GM19328 (cell line): ENCODE data around the gene COMMD1.
"Not testable (repeated sequence)": the region's sequence is repeated elsewhere in the genome, so short reads cannot be mapped to it uniquely, and the experiment has no call there.

Source experiments
- ATAC-seq: cut with Tn5 transposase; IDR thresholded peaks from one replicate; pipeline ENCODE4 v1.9.1; 2021; ENCODE audit warnings: mild to moderate bottlenecking, moderate library complexity; ENCODE audit not compliant: unreplicated experiment

Gene COMMD1

GRCh38 chr2:62133320-62133823 lies 227.9 kb downstream of the COMMD1 start:
- ATAC-seq, result no peak

GRCh38 chr2:62136956-62137830 lies 231.7 kb downstream of the COMMD1 start:
- ATAC-seq, result no peak

GRCh38 chr2:62140426-62141141 lies 235.1 kb downstream of the COMMD1 start:
- no peak for ATAC-seq

- ATAC-seq, result no peak
These were observed 235.8 kb downstream of the COMMD1 start for GRCh38 chr2:62141142-62141740.

GRCh38 chr2:62142054-62142453 lies 236.6 kb downstream of the COMMD1 start:
- no peak for ATAC-seq

GRCh38 chr2:62143696-62144095 lies 238.2 kb downstream of the COMMD1 start:
- no peak for ATAC-seq

- ATAC-seq, result no peak
These were observed 239.4 kb downstream of the COMMD1 start for GRCh38 chr2:62144689-62145477.

- ATAC-seq, result no peak
These were observed 240.1 kb downstream of the COMMD1 start for GRCh38 chr2:62145478-62146100.

GRCh38 chr2:62146790-62147189 lies 241.3 kb downstream of the COMMD1 start:
- not testable (repeated sequence) for ATAC-seq

GRCh38 chr2:62147610-62148301 lies 242.3 kb downstream of the COMMD1 start:
- no peak for ATAC-seq

- ATAC-seq, result no peak
These were observed 244.2 kb downstream of the COMMD1 start for GRCh38 chr2:62149708-62150107.

GRCh38 chr2:62150597-62151305 lies 245.3 kb downstream of the COMMD1 start:
- no peak for ATAC-seq

- no peak for ATAC-seq
These were observed 245.8 kb downstream of the COMMD1 start for GRCh38 chr2:62151306-62151638.

- no peak for ATAC-seq
These were observed 246.5 kb downstream of the COMMD1 start for GRCh38 chr2:62152000-62152399.

GRCh38 chr2:62156861-62157496 lies 251.5 kb downstream of the COMMD1 start:
- no peak for ATAC-seq

- no peak for ATAC-seq
These were observed 253.1 kb downstream of the COMMD1 start for GRCh38 chr2:62158444-62159121.

- ATAC-seq, result not testable (repeated sequence)
These were observed 255.2 kb downstream of the COMMD1 start for GRCh38 chr2:62160691-62161090.
